Skeletal muscle satellite cell (primary cell): ENCODE data around the gene SMYD3.
"Not testable (repeated sequence)": the region's sequence is repeated elsewhere in the genome, so short reads cannot be mapped to it uniquely, and the experiment has no call there.

ENCODE experiments used
- H3K27me3 ChIP-seq: 2 replicates; pipeline ENCODE4 v1.7.0; 2013; ENCODE audit warnings: low read length; ENCODE audit not compliant: control insufficient read depth, insufficient read depth
- H3K36me3 ChIP-seq: 2 replicates; pipeline ENCODE4 v1.7.0; 2013; ENCODE audit warnings: mild to moderate bottlenecking, control low read depth, low read length; ENCODE audit not compliant: insufficient read depth
- H3K4me1 ChIP-seq: 2 replicates; pipeline ENCODE4 v1.7.0; 2013; ENCODE audit warnings: low read length; ENCODE audit not compliant: control insufficient read depth, insufficient read depth
- H3K4me2 ChIP-seq: 2 replicates; pipeline ENCODE4 v1.7.0; 2013; ENCODE audit warnings: mild to moderate bottlenecking, low read length
- H3K4me3 ChIP-seq: 2 replicates; pipeline ENCODE4 v1.7.0; 2013; ENCODE audit warnings: low read length
- H3K9ac ChIP-seq: 2 replicates; pipeline ENCODE4 v1.7.0; 2013; ENCODE audit warnings: mild to moderate bottlenecking, low read depth, low read length, moderate library complexity
- H3K9me3 ChIP-seq: replicated peaks from 2 replicates; pipeline ENCODE4 v1.7.0; 2013; ENCODE audit warnings: mild to moderate bottlenecking, control low read depth, low read length

Gene SMYD3

GRCh38 chr1:246373828-246374569, 133.1 kb downstream of the SMYD3 start:
- Histone ChIP-seq H3K9me3 (no peaks in the 10 kb centered on the region), H3K27me3 (no peaks in the 10 kb centered on the region), H3K4me2 (no peak overlapping the region), H3K4me1 (no peaks in the 10 kb centered on the region), H3K9ac (no peak overlapping the region), H3K36me3 (no peaks in the 10 kb centered on the region), H3K4me3 (no peak overlapping the region)

GRCh38 chr1:246372559-246372958, 134.5 kb downstream of the SMYD3 start:
- Histone ChIP-seq H3K9me3 (no peaks in the 10 kb centered on the region), H3K4me3 (no peak overlapping the region), H3K27me3 (no peaks in the 10 kb centered on the region), H3K4me1 (no peaks in the 10 kb centered on the region), H3K9ac (no peak overlapping the region), H3K36me3 (no peaks in the 10 kb centered on the region), H3K4me2 (no peak overlapping the region)

- Histone ChIP-seq H3K9me3 (no peaks in the 10 kb centered on the region), H3K4me2 (no peak overlapping the region), H3K36me3 (no peaks in the 10 kb centered on the region), H3K4me3 (no peak overlapping the region), H3K9ac (no peak overlapping the region), H3K27me3 (no peaks in the 10 kb centered on the region), H3K4me1 (no peaks in the 10 kb centered on the region)
These were observed 140.0 kb downstream of the SMYD3 start for GRCh38 chr1:246367041-246367440.

GRCh38 chr1:246365708-246366107, 141.4 kb downstream of the SMYD3 start:
- H3K36me3 ChIP-seq, result no peaks in the 10 kb centered on the region
- H3K4me1 ChIP-seq, result no peaks in the 10 kb centered on the region
- H3K27me3 ChIP-seq, result no peaks in the 10 kb centered on the region
- H3K9ac ChIP-seq, result no peak overlapping the region
- no peak overlapping the region for H3K4me3 ChIP-seq
- no peak overlapping the region for H3K4me2 ChIP-seq
- H3K9me3 ChIP-seq, result no peaks in the 10 kb centered on the region

- no peaks in the 10 kb centered on the region for H3K27me3 ChIP-seq
- H3K4me3 ChIP-seq, result no peak overlapping the region
- H3K4me1 ChIP-seq, result no peaks in the 10 kb centered on the region
- H3K9ac ChIP-seq, result no peak overlapping the region
- H3K36me3 ChIP-seq, result no peaks in the 10 kb centered on the region
- no peak overlapping the region for H3K4me2 ChIP-seq
- H3K9me3 ChIP-seq, result no peaks in the 10 kb centered on the region
These were observed 142.6 kb downstream of the SMYD3 start for GRCh38 chr1:246364415-246364941.

- H3K27me3 ChIP-seq, H3K4me2 ChIP-seq, H3K9ac ChIP-seq, H3K9me3 ChIP-seq, H3K36me3 ChIP-seq, H3K4me3 ChIP-seq, H3K4me1 ChIP-seq: not testable (repeated sequence)
These were observed 150.0 kb downstream of the SMYD3 start for GRCh38 chr1:246357014-246357598.

- no peaks in the 10 kb centered on the region for H3K4me1 ChIP-seq
- H3K27me3 ChIP-seq, result no peaks in the 10 kb centered on the region
- no peak overlapping the region for H3K4me2 ChIP-seq
- no peak overlapping the region for H3K9ac ChIP-seq
- H3K9me3 ChIP-seq, result no peaks in the 10 kb centered on the region
- H3K36me3 ChIP-seq, result no peaks in the 10 kb centered on the region
- no peak overlapping the region for H3K4me3 ChIP-seq
These were observed 151.5 kb downstream of the SMYD3 start for GRCh38 chr1:246355411-246356230.

GRCh38 chr1:246351721-246352120, 155.4 kb downstream of the SMYD3 start:
- H3K9ac ChIP-seq, result no peak overlapping the region
- H3K4me1 ChIP-seq, result no peaks in the 10 kb centered on the region
- no peak overlapping the region for H3K4me3 ChIP-seq
- no peaks in the 10 kb centered on the region for H3K36me3 ChIP-seq
- no peaks in the 10 kb centered on the region for H3K27me3 ChIP-seq
- no peaks in the 10 kb centered on the region for H3K9me3 ChIP-seq
- no peak overlapping the region for H3K4me2 ChIP-seq

- Histone ChIP-seq H3K4me1 (no peaks in the 10 kb centered on the region), H3K9me3 (no peaks in the 10 kb centered on the region), H3K36me3 (no peaks in the 10 kb centered on the region), H3K27me3 (no peaks in the 10 kb centered on the region), H3K4me3 (no peak overlapping the region), H3K4me2 (no peak overlapping the region), H3K9ac (no peak overlapping the region)
These were observed 156.3 kb downstream of the SMYD3 start for GRCh38 chr1:246350745-246351144.

- H3K9ac ChIP-seq, result no peak overlapping the region
- H3K27me3 ChIP-seq, result no peaks in the 10 kb centered on the region
- H3K4me2 ChIP-seq, result no peak overlapping the region
- H3K4me1 ChIP-seq, result no peaks in the 10 kb centered on the region
- no peaks in the 10 kb centered on the region for H3K36me3 ChIP-seq
- no peak overlapping the region for H3K4me3 ChIP-seq
- no peaks in the 10 kb centered on the region for H3K9me3 ChIP-seq
These were observed 163.1 kb downstream of the SMYD3 start for GRCh38 chr1:246343937-246344336.

GRCh38 chr1:246343251-246343650, 163.8 kb downstream of the SMYD3 start:
- no peak overlapping the region for H3K4me2 ChIP-seq
- H3K9ac ChIP-seq, result no peak overlapping the region
- no peak overlapping the region for H3K4me3 ChIP-seq
- H3K27me3 ChIP-seq, result no peaks in the 10 kb centered on the region
- H3K4me1 ChIP-seq, result no peaks in the 10 kb centered on the region
- no peaks in the 10 kb centered on the region for H3K36me3 ChIP-seq
- no peaks in the 10 kb centered on the region for H3K9me3 ChIP-seq
